Keratinocyte (primary cell): Measurements from ENCODE around the gene OR8B4. TPM values are rescaled to one million over a fixed set of nuclear protein-coding genes. Genes with fewer than 3 reads are reported as not detected.

Source experiments
- DNase-seq: peaks from one replicate; pipeline ENCODE4 v3.0.0-alpha.2; 2011; ENCODE audit warnings: low read depth, missing footprints, low spot score
- FAIRE-seq: peaks from 2 replicates; lab custom pipeline; 2011; peaks lifted over from hg19 to GRCh38; lab: Jason Lieb, UNC
- H2AFZ ChIP-seq: 2 replicates; pipeline ENCODE4 v1.6.0; 2012; ENCODE audit warnings: low read length, control low read depth, inconsistent platforms; ENCODE audit not compliant: control insufficient read depth
- H3K27ac ChIP-seq: 2 replicates; pipeline ENCODE4 v1.5.1; 2011; ENCODE audit warnings: low read length; ENCODE audit not compliant: control insufficient read depth, insufficient read depth
- H3K27me3 ChIP-seq: 3 replicates; pipeline ENCODE4 v1.6.0; 2011; ENCODE audit warnings: low read length; ENCODE audit not compliant: control insufficient read depth, insufficient read depth; ENCODE audit errors: extremely low read depth
- H3K36me3 ChIP-seq, 2 experiments: 2 replicates in 1 of 2; 3 replicates in 1 of 2; pipeline ENCODE4 v1.5.1; 2011; ENCODE audit warnings: low read length in 2 of 2, mild to moderate bottlenecking in 1 of 2; ENCODE audit not compliant: control insufficient read depth in 2 of 2, insufficient read depth in 2 of 2; ENCODE audit errors: extremely low read depth in 1 of 2
- H3K4me1 ChIP-seq: 3 replicates; pipeline ENCODE4 v1.5.1; 2011; ENCODE audit warnings: low read length; ENCODE audit not compliant: control insufficient read depth, insufficient read depth; ENCODE audit errors: extremely low read depth
- H3K4me2 ChIP-seq: 3 replicates; pipeline ENCODE4 v1.6.0; 2011; ENCODE audit warnings: low read depth, low read length; ENCODE audit not compliant: control insufficient read depth, insufficient read depth; ENCODE audit errors: extremely low read depth
- H3K4me3 ChIP-seq, 3 experiments: fragments of 200-600 bp in 1 of 3; sonication (generic) in 1 of 3; 2 replicates in 2 of 3; 3 replicates in 1 of 3; pipeline ENCODE4 v1.5.1; 2011 to 2016; ENCODE audit warnings: low read length in 3 of 3, mild to moderate bottlenecking in 3 of 3, control low read depth in 2 of 3, inconsistent platforms in 1 of 3, low read depth in 1 of 3, mixed read lengths in 1 of 3, mixed run types in 1 of 3, moderate library complexity in 1 of 3; ENCODE audit not compliant: control insufficient read depth in 2 of 3, insufficient read depth in 2 of 3; ENCODE audit errors: extremely low read depth in 1 of 3
- H3K79me2 ChIP-seq: 2 replicates; pipeline ENCODE4 v1.6.0; 2012; ENCODE audit warnings: low read length; ENCODE audit not compliant: control insufficient read depth, insufficient read depth
- H3K9ac ChIP-seq: 3 replicates; pipeline ENCODE4 v1.6.0; 2011; ENCODE audit warnings: low read length; ENCODE audit not compliant: control insufficient read depth, insufficient read depth; ENCODE audit errors: extremely low read depth
- H3K9me1 ChIP-seq: 3 replicates; pipeline ENCODE4 v1.6.0; 2011; ENCODE audit warnings: low read length; ENCODE audit not compliant: control insufficient read depth, insufficient read depth; ENCODE audit errors: extremely low read depth
- H3K9me3 ChIP-seq: 2 replicates; pipeline ENCODE4 v1.5.1; 2012; ENCODE audit warnings: low read depth, low read length; ENCODE audit not compliant: control insufficient read depth
- H4K20me1 ChIP-seq: 3 replicates; pipeline ENCODE4 v1.6.0; 2011; ENCODE audit warnings: low read length; ENCODE audit not compliant: control insufficient read depth, insufficient read depth; ENCODE audit errors: extremely low read depth
- EZH2 ChIP-seq: IDR thresholded peaks from one replicate; pipeline ENCODE4 v1.6.1; 2012; ENCODE audit warnings: inconsistent platforms, mild to moderate bottlenecking, low read length, moderate library complexity
- dilution Hi-C: fragments of 300-500 bp; cut with MboI; formaldehyde crosslinking; loops from one replicate; pipeline ENCODE4 v1.7.0; 2020; ENCODE audit warnings: low sequenced_read_pairs; ENCODE audit not compliant: extremely low pct_ligation_motif_present
- polyA minus RNA-seq, 3 experiments: library from RNA; depleted of rRNA, polyadenylated mRNA; stranded (reverse); fragments of >200 nt; gene quantifications; 1 replicate in 1 of 3; 2 replicates in 1 of 3; 3 replicates in 1 of 3; pipeline ENCODE4 v1.2.3, GENCODE V29; 2011
- polyA plus RNA-seq, 5 experiments: library from polyadenylated mRNA; depleted of rRNA in 3 of 5; stranded (reverse) in 3 of 5; stranded (forward) in 1 of 5; unstranded in 1 of 5; fragments of >200 nt; gene quantifications; 1 replicate in 1 of 5; 2 replicates in 3 of 5; 3 replicates in 1 of 5; pipeline versions ENCODE4 v1.2.1 to v1.2.3, GENCODE V29; 2011 to 2012; ENCODE audit warnings: missing spikeins in 2 of 5, low read depth in 1 of 5, low replicate concordance in 1 of 5
- TF ChIP-seq, protein P1 (sequence below), 3 experiments: IDR thresholded peaks in 1 of 3; conservative IDR thresholded peaks in 1 of 3; optimal IDR thresholded peaks in 1 of 3; 2 replicates in 2 of 3; 3 replicates in 1 of 3; pipeline versions ENCODE3 to v1.5.1; 2011; ENCODE audit warnings: low read length in 3 of 3, mild to moderate bottlenecking in 3 of 3, moderate library complexity in 2 of 3, control low read depth in 1 of 3, inconsistent platforms in 1 of 3; ENCODE audit not compliant: insufficient read depth in 2 of 3; ENCODE audit errors: extremely low read depth in 1 of 3

Gene OR8B4, protein sequence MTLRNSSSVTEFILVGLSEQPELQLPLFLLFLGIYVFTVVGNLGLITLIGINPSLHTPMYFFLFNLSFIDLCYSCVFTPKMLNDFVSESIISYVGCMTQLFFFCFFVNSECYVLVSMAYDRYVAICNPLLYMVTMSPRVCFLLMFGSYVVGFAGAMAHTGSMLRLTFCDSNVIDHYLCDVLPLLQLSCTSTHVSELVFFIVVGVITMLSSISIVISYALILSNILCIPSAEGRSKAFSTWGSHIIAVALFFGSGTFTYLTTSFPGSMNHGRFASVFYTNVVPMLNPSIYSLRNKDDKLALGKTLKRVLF
- polyA plus RNA-seq (not detected in 3 replicates), polyA minus RNA-seq (not detected in 3 replicates)
- not detected for polyA plus RNA-seq (2011; ENCODE audit: low read depth)
- not detected in 2 replicates for polyA plus RNA-seq (2011; cell fraction: cytosol; rRNA removed)
- polyA plus RNA-seq (2011; cell fraction: nucleus; rRNA removed), result not detected in 2 replicates
- polyA plus RNA-seq (2012; ENCODE audit: low replicate concordance), result not detected in 2 replicates
- polyA minus RNA-seq (2011; cell fraction: cytosol; rRNA and poly(A)+ RNA removed), result not detected
- not detected in 2 replicates for polyA minus RNA-seq (2011; cell fraction: nucleus; rRNA and poly(A)+ RNA removed)

DNA sequence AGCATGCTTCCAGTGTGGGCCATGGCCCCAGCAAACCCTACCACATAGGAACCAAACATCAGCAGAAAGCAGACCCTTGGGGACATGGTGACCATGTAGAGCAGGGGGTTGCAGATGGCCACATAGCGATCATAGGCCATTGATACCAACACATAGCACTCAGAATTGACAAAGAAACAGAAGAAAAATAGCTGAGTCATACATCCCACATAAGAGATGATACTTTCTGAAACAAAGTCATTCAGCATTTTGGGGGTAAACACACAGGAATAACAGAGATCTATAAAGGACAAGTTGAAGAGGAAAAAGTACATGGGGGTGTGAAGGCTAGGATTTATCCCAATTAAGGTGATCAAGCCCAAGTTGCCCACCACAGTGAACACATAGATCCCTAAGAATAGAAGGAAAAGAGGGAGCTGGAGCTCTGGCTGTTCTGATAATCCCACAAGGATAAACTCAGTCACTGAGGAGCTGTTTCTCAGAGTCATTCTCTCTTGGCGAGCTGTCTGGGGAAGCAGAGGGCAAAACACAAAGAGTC, at the start of gene OR8B4:
TSS of gene OR8B4 (minus strand) at position 488 of the 538 bp plus-strand sequence. CDS start at position 488, 0 bp downstream.
- Histone ChIP-seq H3K27ac (no peak within 1 kb of the TSS), H3K4me1 (no peaks in the 10 kb centered on the region), H3K27me3 (no peaks in the 10 kb centered on the region), H3K9me1 (no peaks in the 10 kb centered on the region), H3K4me3 (no peak within 1 kb of the TSS), H3K36me3 (no peaks in the 10 kb centered on the region), H3K9ac (no peak within 1 kb of the TSS), H3K4me2 (no peak within 1 kb of the TSS), H3K9me3 (no peaks in the 10 kb centered on the region), H2AFZ (no peak within 1 kb of the TSS), H3K79me2 (no peaks in the 10 kb centered on the region), H4K20me1 (no peaks in the 10 kb centered on the region)
- TF ChIP-seq, protein P1, sequence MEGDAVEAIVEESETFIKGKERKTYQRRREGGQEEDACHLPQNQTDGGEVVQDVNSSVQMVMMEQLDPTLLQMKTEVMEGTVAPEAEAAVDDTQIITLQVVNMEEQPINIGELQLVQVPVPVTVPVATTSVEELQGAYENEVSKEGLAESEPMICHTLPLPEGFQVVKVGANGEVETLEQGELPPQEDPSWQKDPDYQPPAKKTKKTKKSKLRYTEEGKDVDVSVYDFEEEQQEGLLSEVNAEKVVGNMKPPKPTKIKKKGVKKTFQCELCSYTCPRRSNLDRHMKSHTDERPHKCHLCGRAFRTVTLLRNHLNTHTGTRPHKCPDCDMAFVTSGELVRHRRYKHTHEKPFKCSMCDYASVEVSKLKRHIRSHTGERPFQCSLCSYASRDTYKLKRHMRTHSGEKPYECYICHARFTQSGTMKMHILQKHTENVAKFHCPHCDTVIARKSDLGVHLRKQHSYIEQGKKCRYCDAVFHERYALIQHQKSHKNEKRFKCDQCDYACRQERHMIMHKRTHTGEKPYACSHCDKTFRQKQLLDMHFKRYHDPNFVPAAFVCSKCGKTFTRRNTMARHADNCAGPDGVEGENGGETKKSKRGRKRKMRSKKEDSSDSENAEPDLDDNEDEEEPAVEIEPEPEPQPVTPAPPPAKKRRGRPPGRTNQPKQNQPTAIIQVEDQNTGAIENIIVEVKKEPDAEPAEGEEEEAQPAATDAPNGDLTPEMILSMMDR (optimal IDR thresholded peaks at IDR 0.05 in 1 of 3, IDR thresholded peaks at IDR 0.05 in 1 of 3, conservative IDR thresholded peaks at IDR 0.05 in 1 of 3; ENCODE audit: extremely low read depth in 1 of 3, insufficient read depth in 2 of 3, low read length in 3 of 3), result no peak
- no peak for TF ChIP-seq EZH2
- DNase-seq (no peak), FAIRE-seq (no peak)
- dilution Hi-C loops, result no loop called here

DNA sequence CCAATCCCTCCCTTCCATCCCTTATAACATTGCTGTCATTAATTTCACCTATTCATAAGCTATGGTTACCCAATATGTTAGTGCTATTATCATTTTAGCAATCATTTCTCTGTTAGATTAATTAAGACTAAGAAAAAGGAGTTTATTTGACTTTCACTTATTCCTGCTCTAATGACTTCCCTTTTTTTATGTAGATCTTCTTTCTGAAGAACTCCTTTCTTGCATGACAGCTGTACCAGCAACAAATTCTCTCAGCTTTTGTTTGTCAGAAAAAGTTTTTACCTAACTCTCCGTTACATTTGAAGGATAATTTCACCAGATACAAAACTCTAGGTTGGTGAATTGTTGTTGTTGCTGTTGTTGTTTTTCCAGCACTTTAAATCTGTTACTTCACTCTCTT, 49.4 kb upstream of the OR8B4 start:
- dilution Hi-C loops, result no loop called here
- H3K27me3 ChIP-seq, result no peaks in the 10 kb centered on the region
- H2AFZ ChIP-seq, result no peak overlapping the region
- no peak for TF ChIP-seq EZH2
- TF ChIP-seq, protein P1 (optimal IDR thresholded peaks at IDR 0.05 in 1 of 3, IDR thresholded peaks at IDR 0.05 in 1 of 3, conservative IDR thresholded peaks at IDR 0.05 in 1 of 3; ENCODE audit: extremely low read depth in 1 of 3, insufficient read depth in 2 of 3, low read length in 3 of 3), result no peak
- no peaks in the 10 kb centered on the region for H3K9me3 ChIP-seq
- no peak overlapping the region for H3K4me3 ChIP-seq
- FAIRE-seq (no peak), DNase-seq (no peak)
- no peaks in the 10 kb centered on the region for H3K9me1 ChIP-seq
- H3K4me1 ChIP-seq, result no peaks in the 10 kb centered on the region
- H3K27ac ChIP-seq, result no peak overlapping the region
- H3K36me3 ChIP-seq, result no peaks in the 10 kb centered on the region
- no peak overlapping the region for H3K9ac ChIP-seq
- H4K20me1 ChIP-seq, result no peaks in the 10 kb centered on the region
- no peak overlapping the region for H3K4me2 ChIP-seq
- no peaks in the 10 kb centered on the region for H3K79me2 ChIP-seq
